ENCODE data around the gene TOR4A. TPM values are rescaled to one million over a fixed set of nuclear protein-coding genes. Genes with fewer than 3 reads are reported as not detected.

Gene TOR4A
- total and polyA plus RNA-seq, 10 of the 15 experiments (the other 5 are each of a cell fraction or from before 2014, with no cell fraction given): 2.0 to 19.9 (median 3.7) TPM

- no peak overlapping the region for H2AFZ ChIP-seq (ENCODE audit: control insufficient read depth, low read depth, low read length)
- no peaks in the 10 kb centered on the region for H3K79me2 ChIP-seq (ENCODE audit: control insufficient read depth, insufficient read depth, low read length)
- no peaks in the 10 kb centered on the region; the same call in none of the 3 replicates for H3K9me3 ChIP-seq (replicated peaks; ENCODE audit: control insufficient read depth, insufficient read depth, low read length)
- RAD21 ChIA-PET (ENCODE audit: unreplicated experiment): no interaction called here
- SMC1A ChIA-PET (ENCODE audit: uncharacterized antibody, unreplicated experiment): no interaction called here
- H3K4me3 ChIP-seq: no peak overlapping the region
- no peak overlapping the region for H3K9ac ChIP-seq (ENCODE audit: control insufficient read depth, insufficient read depth, low read length)
- in situ Hi-C loops (cut with MboI) (no loop called here), intact Hi-C loops (cut with micrococcal nuclease; ENCODE audit: unreplicated experiment) (no loop called here)
- FAIRE-seq (no peak), DNase-seq (ENCODE audit: low read depth, low spot score) (no peak), ATAC-seq (no peak)
- CTCF ChIA-PET: no interaction called here
- H3K27ac ChIP-seq (ENCODE audit: control insufficient read depth, insufficient read depth): no peak overlapping the region
- 47% methylated on average over 6 of the region's 6 CpGs for WGBS (ENCODE audit: insufficient coverage, insufficient replicate concordance, low lambda C conversion rate, missing lambda C conversion rate)
- H3K27me3 ChIP-seq (replicated peaks in 1 of 2; ENCODE audit: control insufficient read depth in 2 of 2, insufficient read depth in 2 of 2, low read length in 1 of 2): no peaks in the 10 kb centered on the region
- no peaks in the 10 kb centered on the region for H4K20me1 ChIP-seq (ENCODE audit: control insufficient read depth, insufficient read depth)
- TF ChIP-seq ZBED1 (IDR thresholded peaks at IDR 0.05; ENCODE audit: borderline replicate concordance) (no peak), IKZF2 (IDR thresholded peaks at IDR 0.05) (no peak), RBBP5 (conservative IDR thresholded peaks at IDR 0.05) (no peak), SP1 (IDR thresholded peaks at IDR 0.05; ENCODE audit: low read depth, low read length) (no peak), MYC (IDR thresholded peaks at IDR 0.05; ENCODE audit: insufficient read depth, insufficient read length, insufficient replicate concordance, low read length, severe bottlenecking) (no peak), HCFC1 (IDR thresholded peaks at IDR 0.05; ENCODE audit: low read length) (no peak), ASH2L (IDR thresholded peaks at IDR 0.05; ENCODE audit: borderline replicate concordance, low read depth) (no peak), JUND (IDR thresholded peaks at IDR 0.05; ENCODE audit: low read depth, low read length) (no peak), NFXL1 (IDR thresholded peaks at IDR 0.05; ENCODE audit: borderline replicate concordance) (no peak)
- TF ChIP-seq, protein P1, sequence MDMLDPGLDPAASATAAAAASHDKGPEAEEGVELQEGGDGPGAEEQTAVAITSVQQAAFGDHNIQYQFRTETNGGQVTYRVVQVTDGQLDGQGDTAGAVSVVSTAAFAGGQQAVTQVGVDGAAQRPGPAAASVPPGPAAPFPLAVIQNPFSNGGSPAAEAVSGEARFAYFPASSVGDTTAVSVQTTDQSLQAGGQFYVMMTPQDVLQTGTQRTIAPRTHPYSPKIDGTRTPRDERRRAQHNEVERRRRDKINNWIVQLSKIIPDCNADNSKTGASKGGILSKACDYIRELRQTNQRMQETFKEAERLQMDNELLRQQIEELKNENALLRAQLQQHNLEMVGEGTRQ (IDR thresholded peaks at IDR 0.05; ENCODE audit: borderline replicate concordance, low read depth, low read length): no peak
- BruUV-seq (replicated peaks): no TSS peak
- POLR2A ChIA-PET: no interaction called here
- H3K36me3 ChIP-seq (ENCODE audit: control insufficient read depth in 2 of 2, insufficient read depth in 2 of 2, low read length in 1 of 2): no peaks in the 10 kb centered on the region
- no peak overlapping the region for H3K4me2 ChIP-seq (ENCODE audit: control insufficient read depth, insufficient read depth)
- H3K4me1 ChIP-seq (ENCODE audit: control insufficient read depth, insufficient read depth, low read length): peaks cover 6% of the 10 kb centered on the region; the same call in 1 of the 2 replicates
Observed at GRCh38 chr9:137330689-137331088, 53.2 kb downstream of the TOR4A start.

Data from GM12878 (cell line).